Measurements from ENCODE around the gene LYST.

Gene LYST

GRCh38 chr1:235703506-235703905, 163.2 kb downstream of the LYST start:
- no peak for DNase-seq

- no peak for DNase-seq
Observed at GRCh38 chr1:235702412-235702811, 164.3 kb downstream of the LYST start.

- no peak for DNase-seq
Observed at GRCh38 chr1:235697508-235697907, 169.2 kb downstream of the LYST start.

- DNase-seq: no peak
Observed at GRCh38 chr1:235689356-235689755, 177.3 kb downstream of the LYST start.

GRCh38 chr1:235688096-235688495, 178.6 kb downstream of the LYST start:
- DNase-seq: no peak

GRCh38 chr1:235683653-235684052, 183.1 kb downstream of the LYST start:
- no peak for DNase-seq

- DNase-seq: no peak
Observed at GRCh38 chr1:235682216-235682615, 184.5 kb downstream of the LYST start.

GRCh38 chr1:235679644-235680043, 187.1 kb downstream of the LYST start:
- no peak for DNase-seq

- no peak for DNase-seq
Observed at GRCh38 chr1:235679005-235679404, 187.7 kb downstream of the LYST start.

- DNase-seq: no peak
Observed at GRCh38 chr1:235675152-235675890, 191.4 kb downstream of the LYST start.

- DNase-seq: no peak
Observed at GRCh38 chr1:235673981-235674380, 192.7 kb downstream of the LYST start.

GRCh38 chr1:235671992-235672391, 194.7 kb downstream of the LYST start:
- DNase-seq: no peak

GRCh38 chr1:235670157-235670776, 196.4 kb downstream of the LYST start:
- no peak for DNase-seq

- no peak for DNase-seq
Observed at GRCh38 chr1:235669277-235669676, 197.4 kb downstream of the LYST start.

GRCh38 chr1:235663628-235664027, 203.1 kb downstream of the LYST start:
- DNase-seq: no peak

- no peak for DNase-seq
Observed at GRCh38 chr1:235661568-235661967, 205.1 kb downstream of the LYST start.

- DNase-seq: no peak
Observed at GRCh38 chr1:235659186-235659771, 207.4 kb downstream of the LYST start.

GRCh38 chr1:235657747-235658526, 208.8 kb downstream of the LYST start:
- no peak for DNase-seq

- no peak for DNase-seq
Observed at GRCh38 chr1:235657269-235657668, 209.4 kb downstream of the LYST start.

- no peak for DNase-seq
Observed at GRCh38 chr1:235652364-235652763, 214.3 kb downstream of the LYST start.

GRCh38 chr1:235651170-235651806, 215.4 kb downstream of the LYST start:
- DNase-seq: no peak

- DNase-seq: no peak
Observed at GRCh38 chr1:235650341-235651169, 216.2 kb downstream of the LYST start.

Data from activated CD4-positive, alpha-beta T cell treated with anti-CD3 and anti-CD28 coated beads, Interleukin-2, amount 50 U/mL, for 1 hour (primary cell).